Neural crest cell (in vitro differentiated cells): Measurements from ENCODE around the gene RPL37. TPM values are rescaled to one million over a fixed set of nuclear protein-coding genes. Genes with fewer than 3 reads are reported as not detected.

Experiments used
- DNase-seq: peaks from one replicate; pipeline ENCODE4 v3.0.0; 2021; ENCODE audit warnings: low read depth, mixed read lengths, low spot score
- H3K27ac Mint-ChIP-seq: one replicate; pipeline ENCODE4 v1.8.0; 2021; ENCODE audit warnings: mild to moderate bottlenecking, mixed read lengths; ENCODE audit not compliant: unreplicated experiment
- H3K27me3 Mint-ChIP-seq: 2 replicates; pipeline ENCODE4 v1.8.0; 2021; ENCODE audit warnings: low read depth, mild to moderate bottlenecking, mixed read lengths
- H3K36me3 Mint-ChIP-seq: 2 replicates; pipeline ENCODE4 v1.8.0; 2021; ENCODE audit warnings: low read depth, mild to moderate bottlenecking, mixed read lengths
- H3K4me1 Mint-ChIP-seq: 2 replicates; pipeline ENCODE4 v1.8.0; 2021; ENCODE audit warnings: mixed read lengths
- H3K4me3 Mint-ChIP-seq: one replicate; pipeline ENCODE4 v1.8.0; 2021; ENCODE audit warnings: mild to moderate bottlenecking, mixed read lengths
- H3K9me3 Mint-ChIP-seq: 2 replicates; pipeline ENCODE4 v1.8.0; 2021; ENCODE audit warnings: mixed read lengths
- CTCF ChIP-seq: fragments of 200-600 bp; sonication (generic); conservative IDR thresholded peaks from 2 replicates; pipeline ENCODE4 v1.5.0; 2021; ENCODE audit warnings: antibody characterized with exemption, mild to moderate bottlenecking
- total RNA-seq: library from RNA; stranded (reverse); gene quantifications from 2 replicates; pipeline ENCODE4 v1.2.1, GENCODE V29; 2021

RPL37 gene
- total RNA-seq, 1 donor from 2014 or later, result 1,432 TPM

- H3K36me3 Mint-ChIP-seq, result peaks cover 7% of the 10 kb centered on the region
- no peak overlapping the region for H3K27ac Mint-ChIP-seq
- no peak for DNase-seq
- no peaks in the 10 kb centered on the region for H3K9me3 Mint-ChIP-seq
- H3K4me1 Mint-ChIP-seq, result no peaks in the 10 kb centered on the region
- no peak overlapping the region for H3K4me3 Mint-ChIP-seq
- no peak for TF ChIP-seq CTCF
- H3K27me3 Mint-ChIP-seq, result no peaks in the 10 kb centered on the region
Observed at GRCh38 chr5:40778133-40778532, 56.9 kb downstream of the RPL37 start.

- H3K9me3 Mint-ChIP-seq, result no peaks in the 10 kb centered on the region
- no peaks in the 10 kb centered on the region for H3K27me3 Mint-ChIP-seq
- peaks cover 7% of the 10 kb centered on the region for H3K36me3 Mint-ChIP-seq
- no peak for TF ChIP-seq CTCF
- no peak overlapping the region for H3K4me3 Mint-ChIP-seq
- DNase-seq, result no peak
- no peak overlapping the region for H3K27ac Mint-ChIP-seq
- no peaks in the 10 kb centered on the region for H3K4me1 Mint-ChIP-seq
Observed at GRCh38 chr5:40776658-40776977, 58.4 kb downstream of the RPL37 start.

- H3K36me3 Mint-ChIP-seq, result peaks cover 7% of the 10 kb centered on the region
- no peak for DNase-seq
- no peaks in the 10 kb centered on the region for H3K9me3 Mint-ChIP-seq
- no peaks in the 10 kb centered on the region for H3K27me3 Mint-ChIP-seq
- H3K4me3 Mint-ChIP-seq, result no peak overlapping the region
- TF ChIP-seq CTCF, result no peak
- no peak overlapping the region for H3K27ac Mint-ChIP-seq
- H3K4me1 Mint-ChIP-seq, result no peaks in the 10 kb centered on the region
Observed at GRCh38 chr5:40775846-40776657, 59.0 kb downstream of the RPL37 start.

Other genes starting within 250 kb of the RPL37 start
- not detected in 2 replicates for gene PTGER4, start 155.3 kb downstream of the RPL37 start, total RNA-seq
- 18.5 and 19.7 TPM in 2 replicates for gene TTC33, start 79.3 kb downstream of the RPL37 start, total RNA-seq
- 39.2 and 41.8 TPM in 2 replicates for gene PRKAA1, start 36.8 kb downstream of the RPL37 start, total RNA-seq
- gene CARD6, start 6.1 kb upstream of the RPL37 start, total RNA-seq, result not detected in 2 replicates
- gene C7, start 74.3 kb upstream of the RPL37 start, total RNA-seq, result 0.33 TPM in 1 of 2 replicates, not detected in the other
- not detected in 2 replicates for gene MROH2B, start 236.1 kb upstream of the RPL37 start, total RNA-seq